Osteocyte (in vitro differentiated cells): ENCODE data around the gene FAM3B. TPM values are rescaled to one million over a fixed set of nuclear protein-coding genes. Genes with fewer than 3 reads are reported as not detected.

Experiments used
- DNase-seq: peaks from one replicate; pipeline ENCODE4 v3.0.0; 2021; ENCODE audit warnings: mixed read lengths; ENCODE audit not compliant: unreplicated experiment; ENCODE audit errors: extremely low spot score
- H3K27ac Mint-ChIP-seq: one replicate; pipeline ENCODE4 v1.8.0; 2021; ENCODE audit warnings: mild to moderate bottlenecking, mixed read lengths; ENCODE audit not compliant: unreplicated experiment
- H3K27me3 Mint-ChIP-seq: one replicate; pipeline ENCODE4 v1.8.0; 2021; ENCODE audit warnings: mixed read lengths; ENCODE audit not compliant: unreplicated experiment
- H3K36me3 Mint-ChIP-seq: one replicate; pipeline ENCODE4 v1.8.0; 2021; ENCODE audit warnings: mixed read lengths; ENCODE audit not compliant: unreplicated experiment
- H3K4me1 Mint-ChIP-seq: one replicate; pipeline ENCODE4 v1.8.0; 2021; ENCODE audit warnings: mixed read lengths; ENCODE audit not compliant: unreplicated experiment
- H3K4me3 Mint-ChIP-seq: one replicate; pipeline ENCODE4 v1.8.0; 2021; ENCODE audit warnings: mild to moderate bottlenecking, moderate library complexity, mixed read lengths; ENCODE audit not compliant: unreplicated experiment
- H3K9me3 Mint-ChIP-seq: one replicate; pipeline ENCODE4 v1.8.0; 2021; ENCODE audit warnings: mixed read lengths; ENCODE audit not compliant: unreplicated experiment
- CTCF ChIP-seq: fragments of 200-600 bp; sonication (generic); IDR thresholded peaks from 2 replicates; pipeline ENCODE4 v1.5.0; 2021; ENCODE audit warnings: antibody characterized with exemption, mild to moderate bottlenecking, moderate library complexity
- total RNA-seq: library from RNA; stranded (reverse); gene quantifications from 2 replicates; pipeline ENCODE4 v1.2.1, GENCODE V29; 2021

Gene FAM3B
- total RNA-seq, 1 donor from 2014 or later = not detected

GRCh38 chr21:41374867-41375533, 58.4 kb downstream of the FAM3B start:
- no peaks in the 10 kb centered on the region for H3K36me3 Mint-ChIP-seq
- H3K27me3 Mint-ChIP-seq = peaks cover 3% of the 10 kb centered on the region
- DNase-seq = no peak
- H3K9me3 Mint-ChIP-seq = no peaks in the 10 kb centered on the region
- H3K4me3 Mint-ChIP-seq = no peak overlapping the region
- no peaks in the 10 kb centered on the region for H3K4me1 Mint-ChIP-seq
- TF ChIP-seq CTCF = no peak
- no peak overlapping the region for H3K27ac Mint-ChIP-seq

DNA sequence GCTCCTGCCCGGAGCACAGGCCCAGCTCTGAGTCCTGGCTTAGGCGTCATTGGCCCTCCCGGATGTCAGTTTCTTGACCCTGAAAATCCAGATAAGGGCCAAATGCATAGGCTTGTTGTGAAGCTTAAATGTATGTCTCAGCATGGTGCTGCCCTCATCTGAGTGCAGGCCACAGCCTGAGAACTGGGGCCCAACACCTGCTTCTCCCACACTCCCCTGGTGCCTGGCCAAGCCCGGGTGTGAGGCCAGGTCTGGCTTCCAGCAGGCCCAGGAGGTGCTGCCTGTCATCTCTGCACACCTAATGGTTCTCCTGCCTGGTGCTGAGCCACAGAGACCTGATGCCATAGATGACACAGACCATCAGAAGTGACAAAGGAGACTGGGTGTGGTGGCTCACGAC, 59.3 kb downstream of the FAM3B start:
- Mint-ChIP-seq H3K9me3 (no peaks in the 10 kb centered on the region), H3K4me3 (no peak overlapping the region), H3K4me1 (no peaks in the 10 kb centered on the region), H3K27me3 (peaks cover under 1% of the 10 kb centered on the region), H3K27ac (no peak overlapping the region), H3K36me3 (no peaks in the 10 kb centered on the region)
- DNase-seq = no peak
- no peak for TF ChIP-seq CTCF

DNA sequence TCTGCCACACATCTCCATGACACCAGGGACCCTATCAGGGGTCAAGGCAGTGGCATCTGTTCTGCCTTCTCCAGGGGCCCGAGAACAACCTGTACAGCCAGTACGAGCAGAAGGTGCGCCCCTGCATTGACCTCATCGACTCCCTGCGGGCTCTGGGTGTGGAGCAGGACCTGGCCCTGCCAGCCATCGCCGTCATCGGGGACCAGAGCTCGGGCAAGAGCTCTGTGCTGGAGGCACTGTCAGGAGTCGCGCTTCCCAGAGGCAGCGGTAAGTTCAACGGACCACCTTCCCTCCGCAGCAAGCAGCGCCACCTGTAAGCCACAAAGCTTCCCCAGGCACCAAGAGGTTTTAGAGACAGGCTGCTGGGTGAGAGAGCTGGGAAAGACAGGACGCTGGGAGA, 61.1 kb downstream of the FAM3B start:
- Mint-ChIP-seq H3K27ac (no peak overlapping the region), H3K36me3 (no peaks in the 10 kb centered on the region), H3K4me1 (no peaks in the 10 kb centered on the region), H3K9me3 (no peaks in the 10 kb centered on the region), H3K27me3 (no peaks in the 10 kb centered on the region), H3K4me3 (no peak overlapping the region)
- DNase-seq = no peak
- no peak for TF ChIP-seq CTCF

DNA sequence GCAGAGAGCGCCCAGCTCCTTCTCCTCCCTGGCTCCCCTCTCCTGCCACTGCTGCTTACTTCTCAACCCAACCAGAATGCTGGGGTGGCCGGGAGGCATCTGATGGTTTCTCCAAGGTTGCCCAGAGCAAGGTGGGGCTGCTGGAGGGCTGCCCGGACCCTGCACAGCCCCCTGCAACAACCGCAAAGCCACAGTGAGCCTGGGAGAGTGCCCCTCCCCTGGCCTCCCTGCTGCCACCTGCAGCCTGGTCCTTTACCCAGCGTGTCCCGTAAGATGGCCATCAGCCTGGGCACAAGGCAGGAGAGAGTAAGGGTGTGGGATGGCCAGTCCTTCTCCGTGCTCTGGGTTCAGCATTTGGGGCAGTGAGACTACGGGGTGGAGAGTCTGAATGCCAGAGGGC, 62.2 kb downstream of the FAM3B start:
- no peak for TF ChIP-seq CTCF
- no peaks in the 10 kb centered on the region for H3K27me3 Mint-ChIP-seq
- no peaks in the 10 kb centered on the region for H3K9me3 Mint-ChIP-seq
- H3K36me3 Mint-ChIP-seq = no peaks in the 10 kb centered on the region
- no peaks in the 10 kb centered on the region for H3K4me1 Mint-ChIP-seq
- no peak overlapping the region for H3K27ac Mint-ChIP-seq
- DNase-seq = no peak
- no peak overlapping the region for H3K4me3 Mint-ChIP-seq

DNA sequence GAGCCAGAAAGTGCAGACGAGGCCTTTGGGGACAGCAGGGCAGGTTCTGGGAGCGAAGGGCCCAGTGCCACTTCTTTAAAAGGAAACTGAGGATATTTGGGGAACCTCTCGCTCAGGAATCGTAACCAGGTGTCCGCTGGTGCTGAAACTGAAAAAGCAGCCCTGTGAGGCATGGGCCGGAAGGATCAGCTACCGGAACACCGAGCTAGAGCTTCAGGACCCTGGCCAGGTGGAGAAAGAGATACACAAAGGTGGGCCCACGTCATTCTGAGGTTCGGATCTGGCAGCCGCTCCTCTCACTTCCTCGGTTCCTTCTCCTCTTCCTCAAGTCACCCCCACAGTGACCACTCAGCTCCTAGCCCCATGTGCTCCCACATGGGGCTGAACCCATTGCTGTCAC, 63.3 kb downstream of the FAM3B start:
- Mint-ChIP-seq H3K9me3 (no peaks in the 10 kb centered on the region), H3K36me3 (no peaks in the 10 kb centered on the region)
- no peak for TF ChIP-seq CTCF

More for the DNA sequence above, 63.3 kb downstream of the FAM3B start:
- no peak overlapping the region for H3K4me3 Mint-ChIP-seq
- no peaks in the 10 kb centered on the region for H3K4me1 Mint-ChIP-seq
- H3K27ac Mint-ChIP-seq = no peak overlapping the region
- no peaks in the 10 kb centered on the region for H3K27me3 Mint-ChIP-seq
- DNase-seq = no peak
